Mesenteric fat pad (tissue), 1 donor: ENCODE measurements around the gene SBDS. TPM values are rescaled to one million over a fixed set of nuclear protein-coding genes. Genes with fewer than 3 reads are reported as not detected.
A peak's percentile ranks its signal among the peaks of the same experiment; 100 is the strongest.
"Not testable (repeated sequence)": the region's sequence is repeated elsewhere in the genome, so short reads cannot be mapped to it uniquely, and the experiment has no call there.

Experiments used
- DNase-seq: peaks from one replicate; pipeline ENCODE4 v3.0.0-alpha.2; 2020; ENCODE audit warnings: low spot score
- total RNA-seq: library from RNA; stranded (reverse); fragmentation: NEBNext Ultra II Directional; extraction: Animal tissue kit (Norgen Biotek cat#: 25700); gene quantifications from one replicate; pipeline ENCODE4 v1.2.1, GENCODE V29; 2021
- donor health status: DM: yes; HTN: yes; CAD: no.

SBDS gene
- total RNA-seq, 1 donor from 2014 or later, result 189 TPM

DNA sequence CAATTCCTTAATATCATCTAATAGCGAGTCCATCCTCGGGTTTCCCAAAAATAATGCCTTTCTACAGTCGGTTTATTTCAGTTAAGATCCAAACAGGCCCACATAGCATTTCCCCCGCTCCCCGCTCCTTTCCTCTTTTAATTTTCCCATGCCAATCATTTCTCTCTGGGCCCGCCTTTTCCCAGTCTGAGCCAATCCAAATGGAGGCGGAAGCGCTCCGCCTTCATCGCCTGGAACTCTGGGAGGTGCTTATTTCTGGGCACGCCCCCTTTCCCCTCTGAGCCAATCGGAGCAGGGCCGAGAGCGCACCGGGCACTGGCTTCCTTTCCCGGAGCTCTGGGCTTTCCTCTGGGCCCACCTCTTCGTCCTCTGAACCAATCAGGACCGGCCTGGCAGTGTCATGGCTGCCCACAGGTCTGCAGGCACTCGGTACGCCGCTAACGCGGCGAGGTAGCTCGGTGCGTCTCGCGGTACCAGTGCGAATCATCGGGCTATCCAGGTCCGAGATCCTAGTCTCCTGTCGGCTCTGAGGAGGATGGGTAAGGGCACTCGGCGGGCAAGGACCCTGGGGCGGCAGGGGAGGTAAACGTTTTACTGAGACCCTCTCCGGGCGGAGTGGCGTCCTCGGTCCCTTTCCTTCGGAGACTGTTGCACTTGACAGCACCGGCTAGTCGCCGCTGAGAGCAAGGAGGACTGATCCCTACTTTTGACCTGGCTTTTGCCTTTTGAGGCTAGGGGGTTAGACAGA, 1.2 kb upstream of the SBDS start, which contains the start of gene TYW1:
Gene TYW1, plus strand, starts transcription at position 390 of the 748 bp plus-strand sequence. Its CDS starts 146 bp downstream, at position 536.
- DNase-seq, result peak; percentile 98

DNA sequence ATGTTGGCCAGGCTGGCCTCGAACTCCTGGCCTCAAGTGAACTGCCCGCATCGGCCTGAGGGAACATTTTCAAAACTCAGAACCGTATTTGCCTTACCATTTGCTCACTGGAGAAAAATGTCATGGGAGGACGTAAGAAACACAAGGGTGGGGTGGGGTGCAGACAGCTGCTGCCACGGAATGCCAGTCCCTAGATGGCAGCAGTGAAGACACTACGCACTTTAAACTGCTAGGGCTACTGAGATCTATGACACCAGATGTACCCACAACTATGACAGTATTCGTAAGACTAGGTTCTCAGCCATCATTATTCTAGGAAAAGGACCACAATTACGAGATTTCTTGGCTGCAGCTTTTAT, 716 bp downstream of the SBDS start:
- DNase-seq, result not testable (repeated sequence)

DNA sequence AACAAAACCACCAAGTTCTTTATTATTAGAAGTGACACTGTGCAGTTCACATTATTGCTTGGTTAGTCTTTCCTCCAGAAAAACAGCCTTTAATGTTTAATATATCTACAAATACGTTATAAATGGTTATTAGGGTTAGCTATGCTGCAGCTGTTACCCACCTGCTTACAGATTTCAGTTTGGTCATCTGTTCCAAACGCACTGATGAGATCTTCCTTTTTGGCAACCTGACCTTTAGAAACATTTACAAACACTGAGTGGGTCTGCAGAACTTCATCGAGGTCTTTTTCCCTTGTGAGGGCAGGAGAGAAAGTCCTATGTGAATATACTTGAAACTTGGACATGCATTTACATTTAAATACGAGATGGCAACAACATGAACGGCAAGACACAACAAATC, 1.3 kb downstream of the SBDS start:
- DNase-seq, result not testable (repeated sequence)

DNA sequence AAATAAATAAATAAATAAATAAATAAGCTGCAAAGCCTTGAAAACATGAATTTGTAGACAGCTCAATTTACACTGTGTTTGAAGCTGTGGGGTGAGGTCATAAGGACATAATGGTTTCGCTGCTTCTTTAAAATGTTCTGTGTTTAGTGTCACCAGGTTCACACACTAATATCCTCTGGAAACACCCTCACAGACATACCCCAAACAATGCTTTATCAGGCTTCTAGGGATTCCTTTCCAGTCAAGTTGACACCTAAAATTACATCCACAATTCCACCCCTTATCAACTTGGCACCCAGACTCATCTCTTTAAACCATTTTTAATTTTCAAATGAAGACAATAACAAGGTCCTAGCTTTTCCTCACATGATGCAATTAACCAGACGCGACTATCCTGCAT, 5.8 kb downstream of the SBDS start:
- DNase-seq, result not testable (repeated sequence)

DNA sequence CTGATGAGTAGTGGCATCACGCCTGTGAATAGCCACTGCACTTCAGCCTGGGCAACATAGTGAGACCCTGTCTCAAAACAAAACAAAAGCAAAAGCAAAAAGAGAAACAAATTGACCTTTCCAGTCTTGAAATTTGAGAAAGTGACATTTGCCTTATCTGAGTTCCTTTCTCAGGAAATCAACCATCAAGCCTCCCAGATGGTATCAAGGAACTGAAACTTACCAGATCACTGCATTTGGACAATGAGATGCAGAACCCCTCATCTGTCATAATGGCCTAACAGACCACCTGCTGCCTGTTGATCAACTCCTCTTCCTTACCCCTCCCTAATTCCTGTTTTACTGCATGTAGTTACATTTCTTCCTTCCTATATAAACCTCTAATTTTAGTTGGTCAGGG, 15.1 kb downstream of the SBDS start:
- DNase-seq, result not testable (repeated sequence)

DNA sequence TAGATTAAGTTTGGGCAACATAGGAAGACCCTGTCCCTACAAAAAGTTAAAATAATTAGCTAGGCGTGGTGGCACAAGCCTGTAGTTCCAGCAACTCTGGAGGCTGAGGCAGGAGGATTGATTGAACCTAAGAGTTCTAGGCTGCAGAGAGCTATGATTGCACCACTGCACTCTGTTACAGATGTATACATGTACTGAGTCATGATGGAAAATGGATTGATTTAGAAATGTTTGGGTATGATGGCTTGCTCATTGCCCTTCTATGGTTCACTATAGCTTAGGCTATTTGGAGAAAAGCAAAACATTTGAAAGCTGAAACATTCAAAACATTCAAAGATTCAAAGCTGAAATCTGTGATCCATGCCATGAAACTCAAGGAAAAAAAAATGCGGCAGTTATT, 16.4 kb downstream of the SBDS start:
- DNase-seq, result not testable (repeated sequence)

DNA sequence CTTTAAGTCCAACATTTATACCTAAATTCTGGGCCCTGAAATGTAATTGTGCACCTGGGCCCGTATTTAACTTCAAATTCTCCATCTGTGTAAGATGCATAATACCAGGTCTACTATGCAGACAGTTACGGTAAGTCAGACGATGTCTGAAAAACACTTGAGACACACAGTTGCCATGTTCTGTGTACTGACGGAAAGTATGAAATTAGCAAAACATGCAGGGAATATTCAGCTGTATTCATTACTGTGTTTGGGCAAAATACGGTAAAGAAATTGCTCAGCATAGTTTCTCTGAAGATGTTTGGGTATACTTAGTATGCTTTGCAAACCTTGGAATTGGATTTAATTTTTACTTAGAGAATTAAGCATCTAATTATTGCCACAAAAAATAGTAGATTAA, 17.1 kb downstream of the SBDS start:
- DNase-seq, result not testable (repeated sequence)

DNA sequence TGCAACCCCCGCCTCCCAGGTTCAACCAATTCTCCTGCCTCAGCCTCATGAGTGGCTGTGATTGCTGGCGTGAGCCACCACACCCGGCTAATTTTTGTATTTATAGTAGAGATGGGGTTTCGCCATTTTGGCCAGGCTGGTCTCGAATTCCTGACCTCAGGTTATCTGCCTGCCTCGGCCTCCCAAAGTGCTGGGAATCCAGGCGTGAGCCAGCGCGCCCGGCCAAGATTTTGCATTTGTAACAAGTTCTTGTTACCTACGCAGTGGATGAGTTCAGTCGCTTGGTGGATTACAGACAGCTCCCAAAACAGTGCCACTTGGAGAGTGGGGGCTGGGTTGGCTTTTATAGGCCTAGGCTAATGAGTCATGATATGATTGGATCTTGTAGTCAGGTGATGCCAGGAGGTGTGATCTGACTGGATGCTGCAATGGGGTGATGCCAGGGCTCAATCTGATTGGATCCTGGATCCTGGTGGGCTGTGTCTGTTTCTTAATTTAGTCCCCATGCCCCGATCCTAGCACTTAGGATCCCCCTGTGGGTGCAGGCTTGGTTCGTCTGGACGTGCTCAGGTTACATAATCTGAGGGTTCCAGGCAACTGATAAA, 20.3 kb downstream of the SBDS start:
- peak; percentile 62 for DNase-seq

DNA sequence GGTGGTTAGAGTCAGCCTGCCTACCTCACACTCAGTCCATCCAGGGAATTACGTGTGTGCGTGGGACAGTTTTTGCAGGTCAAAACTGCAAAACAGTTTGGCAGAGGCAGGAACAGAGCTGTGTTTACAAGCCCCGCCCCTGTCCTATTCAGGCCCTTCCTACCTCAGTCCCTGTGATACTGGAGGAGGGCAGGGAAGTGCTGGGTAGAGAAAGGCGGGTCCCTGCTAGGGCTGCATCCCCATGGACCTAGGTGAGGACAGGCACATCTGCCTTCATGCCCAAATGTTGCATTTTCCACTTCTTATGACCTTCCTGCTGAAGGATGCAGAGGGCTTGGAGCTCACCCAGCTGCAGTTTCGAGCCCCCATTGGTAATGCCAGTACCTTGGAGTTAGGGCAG, 25.1 kb downstream of the SBDS start:
- peak; percentile 65 for DNase-seq

DNA sequence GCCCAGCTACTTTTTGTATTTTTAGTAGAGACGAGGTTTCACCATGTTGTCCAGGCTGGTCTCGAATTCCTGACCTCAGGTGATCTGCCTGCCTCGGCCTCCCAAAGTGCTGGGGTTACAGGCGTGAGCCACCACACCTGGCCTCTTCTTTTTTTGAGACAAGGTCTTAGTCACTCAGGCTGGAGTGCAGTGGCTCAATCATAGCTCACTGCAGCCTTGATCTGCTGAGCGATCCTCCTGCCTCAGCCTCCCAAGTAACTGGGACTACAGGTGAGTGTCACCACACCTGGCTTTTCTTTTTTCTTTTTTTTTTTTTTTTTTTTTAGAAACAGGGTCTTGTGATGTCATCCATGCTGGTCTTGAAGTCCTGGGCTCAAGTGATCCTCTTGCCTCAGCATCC, 26.4 kb downstream of the SBDS start:
- peak; percentile 41 for DNase-seq

DNA sequence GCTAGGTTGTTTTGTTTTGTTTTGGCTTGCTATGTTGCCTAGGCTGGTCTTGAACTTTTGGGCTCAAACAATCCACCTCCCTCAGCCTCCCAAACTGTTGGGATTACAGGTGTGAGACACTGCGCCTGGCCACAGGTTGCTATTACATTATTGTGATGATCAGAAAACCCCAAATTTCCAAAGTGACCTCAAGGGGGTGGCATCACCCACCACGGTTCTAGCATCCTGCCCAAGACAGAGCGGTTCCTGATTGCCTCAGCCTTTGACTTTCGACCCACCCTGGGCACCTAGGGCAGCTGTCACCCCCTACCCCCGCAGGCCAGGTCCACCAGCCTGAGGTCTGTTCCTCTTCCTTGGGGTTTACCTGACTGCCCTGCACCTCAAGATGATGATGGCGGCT, 28.4 kb downstream of the SBDS start:
- DNase-seq, result no peak

DNA sequence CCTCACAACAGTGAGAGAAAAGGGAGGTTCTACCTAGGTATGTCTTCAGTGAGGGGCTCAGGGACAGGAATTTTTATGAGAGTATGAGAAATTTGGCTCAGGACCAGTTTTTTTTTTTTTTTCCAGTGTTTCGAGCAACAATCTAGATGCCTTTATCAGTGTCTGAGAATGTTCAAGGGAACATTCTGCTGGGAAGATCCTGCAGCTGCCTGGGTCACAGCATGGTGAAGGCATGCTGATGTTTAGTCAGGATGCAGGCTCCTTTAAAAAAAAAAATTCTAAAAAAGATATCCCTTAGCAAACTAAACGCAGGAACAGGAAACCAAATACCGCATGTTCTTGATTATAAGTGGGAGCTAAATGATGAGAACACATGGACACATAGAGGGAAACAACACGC, 31.0 kb downstream of the SBDS start:
- DNase-seq, result no peak

DNA sequence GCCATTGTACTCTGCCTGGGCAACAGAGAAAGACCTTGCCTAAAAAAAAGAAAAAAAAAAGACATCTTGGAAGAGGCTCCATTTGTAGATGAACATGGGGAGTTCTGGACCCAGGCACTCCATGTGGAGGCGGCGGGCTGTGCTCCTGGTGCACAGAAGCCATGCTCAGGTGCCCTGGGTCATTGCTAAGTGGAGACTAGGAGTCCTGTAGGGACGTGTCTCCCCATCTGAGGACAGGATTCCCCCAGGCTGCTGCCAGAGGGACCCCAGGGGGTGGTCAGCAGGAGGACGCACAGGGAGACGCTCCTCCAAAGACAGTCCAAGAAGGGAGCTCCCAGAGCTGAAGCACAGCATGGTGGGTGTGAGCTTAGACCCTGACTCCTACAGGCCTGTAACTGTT, 34.3 kb downstream of the SBDS start:
- DNase-seq, result no peak

DNA sequence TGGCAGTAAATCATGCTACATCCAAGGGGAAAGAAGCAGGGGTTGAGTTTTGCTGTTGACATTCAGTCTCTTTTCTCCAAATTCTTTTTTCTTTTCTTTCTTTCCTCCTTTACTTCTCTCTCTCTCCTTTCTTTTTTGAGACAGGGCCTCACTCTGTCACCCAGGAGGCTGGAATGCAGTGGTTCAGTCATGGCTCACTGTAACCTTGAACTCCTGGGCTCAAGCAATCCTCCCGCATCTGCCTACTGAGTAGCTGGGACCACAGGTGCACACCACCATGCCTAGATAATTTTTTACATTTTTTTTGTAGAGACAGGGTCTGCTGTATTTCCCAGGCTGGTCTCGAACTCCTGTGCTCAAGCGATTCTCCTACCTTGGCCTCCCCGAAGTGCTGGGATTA, 35.2 kb downstream of the SBDS start:
- DNase-seq, result no peak

DNA sequence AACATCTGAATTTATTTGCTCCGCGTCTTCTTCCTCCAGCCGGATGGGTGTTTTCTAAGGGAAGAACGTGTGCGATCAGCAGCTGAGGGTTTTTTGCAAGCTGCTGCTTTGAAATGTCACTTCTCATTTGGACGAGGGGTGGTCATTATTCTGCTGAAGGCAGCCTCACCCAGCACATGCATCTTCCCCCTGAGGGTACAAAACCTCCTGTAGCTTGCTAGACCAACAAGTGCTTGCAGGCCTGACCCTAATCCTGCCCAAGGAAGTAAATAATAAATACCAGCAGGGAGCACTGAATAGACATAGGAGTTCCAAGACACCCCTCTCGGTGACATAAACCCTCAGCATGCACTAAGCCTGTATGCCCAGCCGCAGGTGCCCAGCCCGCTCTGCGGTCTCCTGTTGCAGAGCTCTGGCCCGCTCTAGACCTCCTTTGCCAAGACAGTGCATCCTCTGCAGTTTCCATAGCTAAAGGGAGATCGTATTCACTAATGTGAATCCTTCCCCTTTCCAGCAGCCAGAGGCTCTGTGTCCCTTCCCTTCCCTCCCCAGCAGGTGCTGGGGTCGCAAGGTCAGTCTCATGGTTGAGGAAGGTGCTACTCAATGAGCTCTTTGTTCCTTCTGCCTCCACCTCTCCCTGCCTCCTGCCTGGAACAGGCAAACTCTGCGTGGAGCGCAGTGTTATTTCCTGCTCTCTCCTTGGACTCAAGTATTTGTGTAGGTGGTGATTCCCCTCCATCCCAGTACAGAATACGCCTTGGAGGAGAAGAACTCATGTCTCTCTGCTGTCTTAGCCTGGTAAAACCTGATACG, 36.6 kb downstream of the SBDS start:
- DNase-seq, result no peak

DNA sequence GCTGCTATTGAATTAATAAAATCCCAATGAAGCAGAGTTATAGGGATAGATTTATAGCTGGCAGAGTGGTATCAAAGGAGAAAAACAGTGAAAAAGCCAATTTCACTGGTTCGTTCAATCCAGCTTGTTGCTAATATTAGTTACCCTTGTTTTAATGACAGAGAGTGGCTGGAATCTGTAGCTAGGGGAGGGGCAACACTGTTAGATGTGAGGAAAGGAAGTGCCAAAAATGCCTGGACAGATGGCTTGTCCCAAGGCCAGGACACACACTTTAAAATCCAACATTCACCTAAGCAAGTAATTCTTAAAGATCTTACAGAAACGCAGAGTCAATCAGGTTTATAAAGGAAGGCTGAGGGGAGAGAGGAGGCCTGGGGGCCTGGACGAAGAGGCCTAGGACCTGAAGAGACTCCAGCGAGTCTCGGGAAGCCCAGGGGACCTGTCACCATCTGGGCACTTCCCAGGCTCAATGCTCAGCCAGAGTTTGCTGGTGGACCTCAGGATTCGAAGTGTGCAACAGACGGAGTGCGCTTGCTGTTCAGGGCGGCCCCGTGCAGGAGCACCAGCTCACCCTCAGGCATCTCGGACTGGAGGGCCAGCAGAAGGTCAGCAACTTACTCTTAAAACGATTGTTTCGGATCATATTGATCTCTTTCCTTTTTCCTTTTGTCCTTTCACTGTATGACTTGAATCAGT, 37.6 kb downstream of the SBDS start:
- DNase-seq, result no peak

DNA sequence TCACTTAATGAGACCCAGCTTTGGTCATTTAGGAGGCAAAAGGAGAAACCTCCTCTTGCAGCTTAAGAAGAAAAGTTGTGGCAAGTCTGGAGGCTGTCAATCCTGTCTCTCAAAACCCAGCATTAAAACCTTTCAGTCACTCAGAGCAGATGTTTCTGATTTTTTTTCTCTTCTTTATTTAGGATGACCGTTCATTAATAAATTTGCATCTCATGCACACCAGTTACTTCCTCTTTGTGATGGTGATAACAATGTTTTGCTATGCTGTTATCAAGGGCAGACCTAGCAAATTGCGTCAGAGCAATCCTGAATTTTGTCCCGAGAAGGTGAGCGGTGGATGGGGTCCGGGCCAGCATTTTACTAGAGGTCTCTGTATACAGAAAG, 42.4 kb downstream of the SBDS start:
- DNase-seq, result no peak

DNA sequence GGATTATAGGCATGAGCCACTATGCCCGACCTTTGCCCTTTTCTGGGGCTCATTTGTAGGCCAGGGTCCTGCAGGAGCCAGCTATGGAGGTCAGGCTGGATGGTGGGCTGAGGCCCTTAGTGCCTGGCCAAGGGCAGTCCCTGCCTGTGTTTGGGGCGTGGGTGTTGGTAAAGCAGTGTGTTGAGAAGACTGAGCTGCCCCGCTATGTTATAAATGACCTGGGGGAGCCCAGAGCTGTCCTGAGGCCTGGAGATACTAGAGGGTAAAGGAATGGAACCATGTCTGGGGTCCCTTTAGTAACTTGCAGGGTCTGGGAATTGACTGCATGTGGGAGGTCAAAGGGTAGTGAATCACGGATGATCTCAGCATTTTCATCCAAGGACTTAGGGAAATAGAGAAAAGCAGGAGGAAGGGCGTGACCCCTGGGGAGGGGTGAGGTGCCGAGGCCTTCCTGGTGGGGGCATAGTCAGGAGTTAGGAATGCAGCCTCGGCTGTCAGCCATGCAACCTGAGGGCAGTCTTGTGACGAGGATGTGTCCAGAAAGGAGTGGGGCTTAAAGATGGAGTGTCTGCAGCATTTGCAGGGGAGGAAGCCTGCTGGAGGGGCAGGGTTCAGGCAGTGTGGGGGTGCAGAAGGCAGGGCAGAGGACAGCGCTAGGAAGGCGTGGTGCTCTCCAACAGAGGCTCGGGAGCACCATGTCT, 42.9 kb downstream of the SBDS start:
- no peak for DNase-seq

DNA sequence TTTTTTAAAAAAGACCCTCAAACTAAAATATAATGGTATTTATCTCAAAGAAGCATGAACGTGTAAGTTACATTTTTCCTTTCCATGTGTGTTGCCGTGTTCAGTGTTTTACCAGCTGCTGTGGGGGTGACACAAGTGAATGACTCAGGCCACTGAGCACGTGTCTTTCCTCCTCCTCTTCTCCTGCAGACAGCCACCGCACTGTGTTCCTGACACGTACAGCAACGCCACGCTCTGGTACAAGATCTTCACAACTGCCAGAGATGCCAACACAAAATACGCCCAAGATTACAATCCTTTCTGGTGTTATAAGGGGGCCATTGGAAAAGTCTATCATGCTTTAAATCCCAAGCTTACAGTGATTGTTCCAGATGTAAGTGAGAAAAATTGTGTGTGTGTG, 44.6 kb downstream of the SBDS start:
- no peak for DNase-seq

DNA sequence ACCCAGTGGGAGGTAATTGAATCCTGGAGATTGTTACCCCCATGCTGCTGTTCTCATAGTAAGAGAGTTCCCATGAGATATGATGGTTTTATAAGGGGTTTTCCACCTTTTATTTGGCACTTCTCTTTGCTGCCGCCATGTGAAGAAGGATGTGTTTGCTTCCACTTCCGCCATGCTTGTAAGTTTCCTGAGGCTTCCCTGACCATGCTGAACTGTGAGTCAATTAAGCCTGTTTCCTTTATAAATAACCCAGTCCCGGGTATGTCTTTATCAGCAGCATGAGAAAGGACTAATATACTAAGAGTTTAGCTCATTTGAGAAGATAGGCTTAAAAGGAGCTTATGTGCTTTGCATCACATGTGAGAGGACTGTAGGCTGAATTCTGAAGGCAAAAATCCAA, 45.1 kb downstream of the SBDS start:
- no peak for DNase-seq

DNA sequence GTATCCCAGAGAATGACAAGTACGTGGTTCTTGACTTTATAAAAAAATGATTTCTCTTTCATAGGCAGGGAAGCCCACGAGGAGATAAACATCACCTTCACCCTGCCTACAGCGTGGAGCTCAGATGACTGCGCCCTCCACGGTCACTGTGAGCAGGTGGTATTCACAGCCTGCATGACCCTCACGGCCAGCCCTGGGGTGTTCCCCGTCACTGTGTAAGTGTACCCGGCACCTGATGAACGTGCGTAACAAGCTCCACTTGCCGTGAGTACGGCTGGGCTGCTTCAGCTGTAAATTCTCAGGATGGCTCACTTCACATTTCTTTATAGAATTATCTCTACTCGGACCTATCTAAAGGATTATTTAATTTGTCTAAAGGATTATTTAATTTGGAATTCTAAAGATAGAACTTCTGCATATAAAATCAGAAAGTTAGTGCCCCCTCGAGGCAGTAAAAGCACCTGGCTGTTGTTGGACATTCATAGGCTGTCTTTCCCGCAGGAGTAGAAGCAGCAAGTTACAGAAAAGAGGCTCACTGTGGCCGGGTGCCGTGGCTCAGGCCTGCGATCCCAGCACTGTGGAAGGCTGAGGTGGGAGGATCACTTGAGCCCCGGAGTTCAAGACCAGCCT, 46.8 kb downstream of the SBDS start:
- no peak for DNase-seq
